Measurements from ENCODE around the gene CELF2. TPM values are rescaled to one million over a fixed set of nuclear protein-coding genes. Genes with fewer than 3 reads are reported as not detected.

Gene CELF2
- total RNA-seq, 2 donors from 2014 or later = 63.2 to 69.4 TPM

DNA sequence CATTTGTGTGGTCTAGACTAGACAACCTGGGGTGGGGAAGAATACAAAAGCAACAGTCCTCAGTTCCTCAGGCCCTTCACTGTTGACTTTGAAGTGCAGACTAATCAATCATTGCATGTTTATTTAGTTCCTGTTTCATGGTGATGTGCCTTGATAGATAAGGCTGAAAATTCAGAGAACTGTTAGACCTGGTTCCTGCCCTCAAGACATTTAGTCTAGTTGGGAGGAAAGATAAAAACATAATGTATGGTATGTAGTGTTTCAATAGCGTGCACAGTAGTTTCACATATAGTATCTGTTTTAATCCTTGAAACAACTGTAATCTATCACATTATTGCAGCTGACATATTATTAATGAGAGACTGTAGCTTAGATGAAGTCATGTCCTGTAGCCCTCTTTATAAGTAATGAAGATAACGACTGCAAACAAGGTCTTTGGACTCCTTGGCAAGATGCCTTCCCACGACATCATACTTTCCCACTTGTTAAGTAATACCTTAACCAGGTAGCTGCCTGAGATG lies 124.0 kb downstream of the CELF2 start:
- DNase-seq (ENCODE audit: low spot score) = no peak
- Histone ChIP-seq H3K27ac (no peak overlapping the region), H3K27me3 (no peaks in the 10 kb centered on the region), H3K4me3 (no peak overlapping the region), H3K4me1 (peaks cover 0 to 19% of the 10 kb centered on the region in 2 donors), H3K36me3 (no peaks in the 10 kb centered on the region), H3K9me3 (no peaks in the 10 kb centered on the region)
- TF ChIP-seq, protein P1, sequence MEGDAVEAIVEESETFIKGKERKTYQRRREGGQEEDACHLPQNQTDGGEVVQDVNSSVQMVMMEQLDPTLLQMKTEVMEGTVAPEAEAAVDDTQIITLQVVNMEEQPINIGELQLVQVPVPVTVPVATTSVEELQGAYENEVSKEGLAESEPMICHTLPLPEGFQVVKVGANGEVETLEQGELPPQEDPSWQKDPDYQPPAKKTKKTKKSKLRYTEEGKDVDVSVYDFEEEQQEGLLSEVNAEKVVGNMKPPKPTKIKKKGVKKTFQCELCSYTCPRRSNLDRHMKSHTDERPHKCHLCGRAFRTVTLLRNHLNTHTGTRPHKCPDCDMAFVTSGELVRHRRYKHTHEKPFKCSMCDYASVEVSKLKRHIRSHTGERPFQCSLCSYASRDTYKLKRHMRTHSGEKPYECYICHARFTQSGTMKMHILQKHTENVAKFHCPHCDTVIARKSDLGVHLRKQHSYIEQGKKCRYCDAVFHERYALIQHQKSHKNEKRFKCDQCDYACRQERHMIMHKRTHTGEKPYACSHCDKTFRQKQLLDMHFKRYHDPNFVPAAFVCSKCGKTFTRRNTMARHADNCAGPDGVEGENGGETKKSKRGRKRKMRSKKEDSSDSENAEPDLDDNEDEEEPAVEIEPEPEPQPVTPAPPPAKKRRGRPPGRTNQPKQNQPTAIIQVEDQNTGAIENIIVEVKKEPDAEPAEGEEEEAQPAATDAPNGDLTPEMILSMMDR (IDR thresholded peaks at IDR 0.05) = no peak

DNA sequence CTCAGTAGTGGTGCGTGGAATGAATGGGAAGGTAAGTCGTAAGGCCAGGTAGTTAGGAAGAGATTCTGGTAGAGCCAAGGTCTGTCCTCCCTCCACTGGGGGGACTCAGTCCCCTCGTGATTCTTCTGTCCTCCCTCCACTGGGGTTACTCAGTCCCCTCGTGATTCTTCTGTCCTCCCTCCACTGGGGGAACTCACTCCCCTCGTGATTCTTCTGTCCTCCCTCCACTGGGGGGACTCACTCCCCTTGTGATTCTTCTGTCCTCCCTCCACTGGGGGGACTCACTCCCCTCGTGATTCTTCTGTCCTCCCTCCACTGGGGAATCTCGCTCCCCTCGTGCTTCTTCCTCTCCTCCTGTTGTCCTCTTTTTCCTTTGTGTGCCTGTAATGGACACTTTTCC lies 125.1 kb downstream of the CELF2 start:
- H3K9me3 ChIP-seq = no peaks in the 10 kb centered on the region
- no peak overlapping the region for H3K4me3 ChIP-seq
- DNase-seq (ENCODE audit: low spot score) = no peak
- no peaks in the 10 kb centered on the region for H3K27me3 ChIP-seq
- H3K36me3 ChIP-seq = no peaks in the 10 kb centered on the region
- peaks cover 0 to 30% of the 10 kb centered on the region in 2 donors for H3K4me1 ChIP-seq
- TF ChIP-seq, protein P1 (IDR thresholded peaks at IDR 0.05) = no peak
- H3K27ac ChIP-seq = no peak overlapping the region

DNA sequence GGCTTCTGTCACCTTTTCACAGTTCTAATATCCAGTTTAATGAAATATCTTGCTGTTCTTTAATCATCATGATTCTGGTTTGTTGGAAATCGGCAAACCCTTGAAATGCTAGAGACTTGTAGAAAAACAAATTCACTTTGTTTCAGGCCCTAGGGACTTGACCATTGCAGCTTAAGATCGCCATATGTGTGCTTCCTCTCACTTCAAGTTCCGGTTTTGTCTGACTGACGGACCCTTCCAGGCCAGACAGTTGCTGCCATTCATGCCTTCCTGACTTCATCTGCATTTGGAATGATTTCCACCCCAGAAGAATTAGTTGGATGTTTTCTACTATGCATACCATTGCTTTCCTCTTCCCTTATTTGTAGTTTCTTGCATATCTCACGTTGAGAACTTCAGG lies 125.6 kb downstream of the CELF2 start:
- TF ChIP-seq, protein P1 (IDR thresholded peaks at IDR 0.05) = no peak
- no peaks in the 10 kb centered on the region for H3K9me3 ChIP-seq
- no peaks in the 10 kb centered on the region for H3K27me3 ChIP-seq
- peaks cover 0 to 35% of the 10 kb centered on the region in 2 donors for H3K4me1 ChIP-seq
- H3K36me3 ChIP-seq = no peaks in the 10 kb centered on the region
- H3K27ac ChIP-seq = no peak overlapping the region
- no peak overlapping the region for H3K4me3 ChIP-seq
- DNase-seq (ENCODE audit: low spot score) = no peak

DNA sequence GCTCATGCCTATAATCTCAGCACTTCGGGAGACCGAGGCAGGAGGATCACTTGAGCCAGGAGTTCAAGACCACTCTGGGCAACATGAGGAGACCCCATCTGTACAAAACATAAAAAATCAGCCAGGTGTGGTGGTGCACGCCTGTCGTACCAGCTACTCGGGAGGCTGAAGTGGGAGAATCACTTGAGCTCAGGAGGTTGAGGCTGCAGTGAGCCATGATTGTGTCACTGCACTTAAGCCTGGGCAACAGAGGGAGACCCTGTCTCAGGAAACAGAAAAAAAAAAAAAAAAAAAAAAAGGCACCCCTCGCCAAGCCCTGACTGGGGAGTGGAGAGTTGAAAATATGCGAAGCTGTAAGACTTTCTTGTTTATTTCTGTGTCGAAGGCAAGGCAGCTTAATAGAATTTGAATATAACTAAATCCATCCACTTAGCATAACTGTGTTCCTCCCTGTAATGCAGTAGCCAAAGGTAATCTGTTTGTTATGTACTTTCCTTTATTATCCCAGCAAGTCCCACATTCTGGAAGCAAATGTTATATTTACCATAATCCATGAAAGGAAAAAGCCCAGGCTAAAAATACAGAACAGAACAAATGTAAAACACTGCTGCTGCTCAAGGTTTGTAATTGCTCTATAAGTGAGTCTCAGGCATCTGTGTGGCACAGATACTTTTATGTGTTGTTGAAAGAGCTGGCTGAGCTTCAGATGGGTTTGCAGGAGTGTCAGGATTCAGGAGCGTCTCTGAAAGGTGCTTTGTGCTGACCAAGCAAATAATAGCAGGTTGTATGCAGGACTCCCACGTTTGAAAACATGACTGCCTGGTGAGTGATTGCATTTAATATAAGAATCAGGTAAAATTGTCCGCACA lies 127.2 kb downstream of the CELF2 start:
- no peaks in the 10 kb centered on the region for H3K36me3 ChIP-seq
- H3K4me3 ChIP-seq = no peak overlapping the region
- no peak for DNase-seq (ENCODE audit: low spot score)
- no peaks in the 10 kb centered on the region for H3K27me3 ChIP-seq
- H3K9me3 ChIP-seq = no peaks in the 10 kb centered on the region
- H3K4me1 ChIP-seq = peaks cover 0 to 51% of the 10 kb centered on the region in 2 donors
- H3K27ac ChIP-seq = peak overlapping the region; percentile 40 to 76
- TF ChIP-seq, protein P1 (IDR thresholded peaks at IDR 0.05) = no peak

DNA sequence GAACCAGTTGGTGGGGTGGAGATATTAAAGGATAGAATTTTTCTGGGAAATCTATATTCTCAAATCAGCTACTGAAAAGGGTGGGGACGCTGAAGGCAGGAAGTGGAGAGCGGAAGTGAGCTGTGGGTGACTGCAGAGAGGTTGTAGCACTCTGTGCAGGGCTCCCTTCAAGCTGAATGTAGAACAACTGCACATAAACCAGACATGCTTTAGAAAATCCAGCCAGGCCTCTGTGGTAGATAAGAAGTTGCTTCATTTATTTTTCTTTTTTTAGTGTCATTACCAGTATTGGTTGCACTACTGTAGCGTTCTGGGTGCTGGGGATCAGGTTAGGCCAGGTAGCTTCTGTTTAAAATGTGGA lies 127.8 kb downstream of the CELF2 start:
- no peaks in the 10 kb centered on the region for H3K9me3 ChIP-seq
- H3K27me3 ChIP-seq = no peaks in the 10 kb centered on the region
- no peak overlapping the region for H3K4me3 ChIP-seq
- H3K36me3 ChIP-seq = no peaks in the 10 kb centered on the region
- DNase-seq (ENCODE audit: low spot score) = no peak
- H3K27ac ChIP-seq = peak overlapping the region; percentile 40 to 76
- peaks cover 0 to 57% of the 10 kb centered on the region in 2 donors for H3K4me1 ChIP-seq
- TF ChIP-seq, protein P1 (IDR thresholded peaks at IDR 0.05) = no peak
